Measurements from ENCODE around the gene TSPAN3. TPM values are rescaled to one million over a fixed set of nuclear protein-coding genes. Genes with fewer than 3 reads are reported as not detected.

Gene TSPAN3
- total RNA-seq, 1 experiment from 2014 or later, result 237 TPM

DNA sequence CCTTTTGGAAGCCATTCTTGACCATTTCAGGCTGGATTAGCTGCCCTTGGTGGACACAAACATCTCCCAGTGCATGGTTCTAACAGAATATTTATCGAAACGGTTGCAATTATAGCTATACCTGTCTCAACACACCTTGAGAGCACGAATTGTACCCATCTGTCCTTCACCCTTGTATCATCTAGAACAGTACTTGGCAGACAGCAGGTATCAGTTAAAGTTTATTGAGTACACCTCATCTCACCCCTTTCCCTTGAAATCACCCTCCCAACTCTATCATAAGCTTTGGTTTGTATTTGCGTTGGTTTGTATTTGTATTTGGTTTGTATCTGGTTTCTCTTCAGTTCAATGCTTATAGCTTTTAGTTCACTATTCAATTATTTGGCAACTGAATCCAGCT lies 12.4 kb downstream of the TSPAN3 start:
- CTCF ChIA-PET, result interaction anchor here (0.6 kb wide), 1 partner anchor 47 kb away, joined by 5 read pairs; no protein-coding TSS in a partner anchor
- no peak for DNase-seq
- Histone ChIP-seq H3K4me3 (ENCODE audit: low read depth, low read length) (no peak overlapping the region), H3K4me1 (peaks cover 54% of the 10 kb centered on the region), H3K9me3 (no peaks in the 10 kb centered on the region), H3K27me3 (replicated peaks; ENCODE audit: control insufficient read depth, insufficient read depth, low read length) (no peaks in the 10 kb centered on the region), H3K36me3 (ENCODE audit: control insufficient read depth, insufficient read depth, low read length) (no peaks in the 10 kb centered on the region; the same call in 1 of the 2 replicates)
- Mint-ChIP-seq H3K36me3 (ENCODE audit: insufficient read depth, unreplicated experiment) (peaks cover 14% of the 10 kb centered on the region), H3K4me1 (ENCODE audit: low read depth, unreplicated experiment) (peaks cover 30% of the 10 kb centered on the region), H3K27ac (ENCODE audit: unreplicated experiment) (no peak overlapping the region), H3K4me3 (ENCODE audit: unreplicated experiment) (no peak overlapping the region), H3K9me3 (ENCODE audit: unreplicated experiment) (no peaks in the 10 kb centered on the region), H3K27me3 (ENCODE audit: insufficient read depth, unreplicated experiment) (no peaks in the 10 kb centered on the region)
- POLR2A ChIA-PET, result no interaction called here
- no TSS peak for BruUV-seq (replicated peaks)
- TF ChIP-seq CTCF (IDR thresholded peaks at IDR 0.05; ENCODE audit: insufficient read depth in 1 of 2, low read depth in 1 of 2, low read length in 1 of 2, severe bottlenecking in 1 of 2, unreplicated experiment in 1 of 2), result no peak
- intact Hi-C loops (cut with micrococcal nuclease; ENCODE audit: unreplicated experiment), result no loop called here

GRCh38 chr15:77057685-77058084 lies 13.2 kb downstream of the TSPAN3 start:
- CTCF ChIA-PET, result interaction anchor here (0.6 to 0.9 kb wide), 2 partner anchors 13 to 48 kb away, joined by 4 to 5 read pairs; partner anchors contain the start of gene TSPAN3
- BruUV-seq (replicated peaks), result TSS peak; percentile 16
- H3K4me1 ChIP-seq, result peaks cover 59% of the 10 kb centered on the region

DNA sequence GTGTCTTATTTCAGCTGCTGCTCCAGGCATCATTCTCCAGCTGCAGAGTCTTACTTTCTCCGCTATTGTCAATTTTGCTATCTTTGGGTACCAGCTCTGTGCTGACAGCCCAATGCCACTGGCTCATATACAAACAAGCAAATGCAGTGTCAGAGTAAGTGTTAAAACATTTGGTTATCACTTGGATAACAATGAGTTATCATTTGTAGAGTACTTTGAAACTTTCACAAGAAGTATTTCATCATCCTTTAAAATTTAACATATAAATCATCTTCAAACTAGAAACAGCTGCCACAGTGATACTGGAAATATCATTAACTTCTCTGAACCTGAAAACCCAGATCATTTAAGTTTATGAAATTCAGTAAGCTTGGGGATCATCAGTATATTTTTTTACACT lies 13.8 kb downstream of the TSPAN3 start:
- Histone ChIP-seq H3K4me1 (peaks cover 60% of the 10 kb centered on the region), H3K36me3 (ENCODE audit: control insufficient read depth, insufficient read depth, low read length) (no peaks in the 10 kb centered on the region; the same call in 1 of the 2 replicates), H3K27me3 (replicated peaks; ENCODE audit: control insufficient read depth, insufficient read depth, low read length) (no peaks in the 10 kb centered on the region), H3K4me3 (ENCODE audit: low read depth, low read length) (no peak overlapping the region), H3K9me3 (no peaks in the 10 kb centered on the region)
- peaks cover 30% of the 10 kb centered on the region for H3K4me1 Mint-ChIP-seq (ENCODE audit: low read depth, unreplicated experiment)
- H3K4me3 Mint-ChIP-seq (ENCODE audit: unreplicated experiment), result no peak overlapping the region
- ChIA-PET POLR2A (no interaction called here), CTCF (interaction anchor here (0.9 kb wide), 1 partner anchor 14 kb away, joined by 4 read pairs; the partner anchor contains the start of gene TSPAN3)
- peaks cover 25% of the 10 kb centered on the region for H3K36me3 Mint-ChIP-seq (ENCODE audit: insufficient read depth, unreplicated experiment)
- no TSS peak for BruUV-seq (replicated peaks)
- H3K27ac Mint-ChIP-seq (ENCODE audit: unreplicated experiment), result peak overlapping the region; percentile 11
- TF ChIP-seq CTCF (IDR thresholded peaks at IDR 0.05; ENCODE audit: insufficient read depth in 1 of 2, low read depth in 1 of 2, low read length in 1 of 2, severe bottlenecking in 1 of 2, unreplicated experiment in 1 of 2), result no peak
- no peaks in the 10 kb centered on the region for H3K27me3 Mint-ChIP-seq (ENCODE audit: insufficient read depth, unreplicated experiment)
- H3K9me3 Mint-ChIP-seq (ENCODE audit: unreplicated experiment), result no peaks in the 10 kb centered on the region
- intact Hi-C loops (cut with micrococcal nuclease; ENCODE audit: unreplicated experiment), result loop anchor here (1.0 kb wide), 1 partner anchor 10 kb away; no protein-coding TSS in a partner anchor
- DNase-seq, result no peak

More at GRCh38 chr15:77057685-77058084, 13.2 kb downstream of the TSPAN3 start:
- no peak for TF ChIP-seq CTCF (IDR thresholded peaks at IDR 0.05; ENCODE audit: insufficient read depth in 1 of 2, low read depth in 1 of 2, low read length in 1 of 2, severe bottlenecking in 1 of 2, unreplicated experiment in 1 of 2)
- intact Hi-C loops (cut with micrococcal nuclease; ENCODE audit: unreplicated experiment), result loop anchor here (1.0 kb wide), 1 partner anchor 10 kb away; no protein-coding TSS in a partner anchor
- Mint-ChIP-seq H3K36me3 (ENCODE audit: insufficient read depth, unreplicated experiment) (peaks cover 19% of the 10 kb centered on the region), H3K27me3 (ENCODE audit: insufficient read depth, unreplicated experiment) (no peaks in the 10 kb centered on the region), H3K4me1 (ENCODE audit: low read depth, unreplicated experiment) (peaks cover 30% of the 10 kb centered on the region), H3K4me3 (ENCODE audit: unreplicated experiment) (peak overlapping the region; percentile 3), H3K27ac (ENCODE audit: unreplicated experiment) (peak overlapping the region; percentile 11), H3K9me3 (ENCODE audit: unreplicated experiment) (no peaks in the 10 kb centered on the region)
- Histone ChIP-seq H3K27me3 (replicated peaks; ENCODE audit: control insufficient read depth, insufficient read depth, low read length) (no peaks in the 10 kb centered on the region), H3K9me3 (no peaks in the 10 kb centered on the region), H3K36me3 (ENCODE audit: control insufficient read depth, insufficient read depth, low read length) (no peaks in the 10 kb centered on the region; the same call in 1 of the 2 replicates), H3K4me3 (ENCODE audit: low read depth, low read length) (no peak overlapping the region)
- POLR2A ChIA-PET, result no interaction called here
- DNase-seq, result no peak

Measured in Caco-2 (cell line).